22Rv1 (cell line): ENCODE measurements around the gene ZNF582.
A peak's percentile ranks its signal among the peaks of the same experiment; 100 is the strongest.

ENCODE experiments used
- H3K27ac ChIP-seq: fragments of 450-650 bp; 2 replicates; pipeline ENCODE4 v1.5.1; 2017
- ZFX ChIP-seq: fragments of 450-650 bp; IDR thresholded peaks from 2 replicates; pipeline ENCODE4 v1.6.1; 2017; ENCODE audit warnings: antibody characterized with exemption, borderline replicate concordance
- TF ChIP-seq, protein P1 (sequence below): fragments of 450-650 bp; IDR thresholded peaks from 2 replicates; pipeline ENCODE4 v1.5.1; 2017; ENCODE audit warnings: mild to moderate bottlenecking

Gene ZNF582

DNA sequence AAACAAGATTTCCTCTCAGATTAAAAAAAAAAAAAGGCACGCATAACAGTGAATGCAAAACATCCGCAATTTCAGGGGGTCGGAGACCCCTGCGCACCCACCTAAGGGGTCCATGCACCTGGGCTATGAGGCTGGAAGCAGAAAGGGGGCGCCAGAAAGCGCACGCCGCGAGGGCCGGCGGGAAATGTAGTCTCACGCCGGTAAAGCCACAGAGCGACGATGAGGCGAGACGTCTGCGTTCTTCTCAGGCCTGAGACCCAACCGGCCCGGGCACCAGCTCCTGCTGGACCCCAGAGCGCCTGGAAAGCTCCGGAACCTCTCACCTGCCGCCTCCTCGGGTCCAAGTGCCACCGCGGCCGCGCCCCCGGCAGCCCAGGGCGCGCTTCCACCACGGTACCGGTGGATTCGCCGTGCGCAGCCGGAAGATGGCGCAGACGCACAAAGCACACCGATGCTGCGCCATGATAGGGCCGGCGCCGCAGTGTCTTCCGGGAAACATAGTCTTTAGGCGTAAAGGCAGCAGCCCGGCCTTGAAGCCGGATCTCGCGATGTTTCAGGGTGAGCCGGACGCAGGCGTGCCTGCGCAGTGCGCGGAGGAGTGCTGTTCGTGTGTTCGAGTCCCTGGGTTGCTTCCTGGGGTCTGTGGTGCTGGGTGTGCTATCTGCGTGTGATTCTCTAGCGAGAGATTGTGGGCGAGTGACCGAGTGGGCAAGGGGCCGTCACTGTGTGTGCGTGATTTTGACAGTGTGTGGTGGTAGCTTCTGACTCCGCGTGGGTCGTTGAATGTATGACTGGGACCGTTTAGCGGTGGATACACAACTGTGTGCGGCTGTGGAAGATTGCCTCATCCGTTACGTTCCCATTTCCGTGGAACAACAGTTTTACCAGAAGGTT lies at the start of gene ZNF582:
Gene ZNF582, minus strand, starts transcription at position 416 of the 894 bp plus-strand sequence. CDS start 1,782 bp downstream, outside the sequence.
- TF ChIP-seq, protein P1, sequence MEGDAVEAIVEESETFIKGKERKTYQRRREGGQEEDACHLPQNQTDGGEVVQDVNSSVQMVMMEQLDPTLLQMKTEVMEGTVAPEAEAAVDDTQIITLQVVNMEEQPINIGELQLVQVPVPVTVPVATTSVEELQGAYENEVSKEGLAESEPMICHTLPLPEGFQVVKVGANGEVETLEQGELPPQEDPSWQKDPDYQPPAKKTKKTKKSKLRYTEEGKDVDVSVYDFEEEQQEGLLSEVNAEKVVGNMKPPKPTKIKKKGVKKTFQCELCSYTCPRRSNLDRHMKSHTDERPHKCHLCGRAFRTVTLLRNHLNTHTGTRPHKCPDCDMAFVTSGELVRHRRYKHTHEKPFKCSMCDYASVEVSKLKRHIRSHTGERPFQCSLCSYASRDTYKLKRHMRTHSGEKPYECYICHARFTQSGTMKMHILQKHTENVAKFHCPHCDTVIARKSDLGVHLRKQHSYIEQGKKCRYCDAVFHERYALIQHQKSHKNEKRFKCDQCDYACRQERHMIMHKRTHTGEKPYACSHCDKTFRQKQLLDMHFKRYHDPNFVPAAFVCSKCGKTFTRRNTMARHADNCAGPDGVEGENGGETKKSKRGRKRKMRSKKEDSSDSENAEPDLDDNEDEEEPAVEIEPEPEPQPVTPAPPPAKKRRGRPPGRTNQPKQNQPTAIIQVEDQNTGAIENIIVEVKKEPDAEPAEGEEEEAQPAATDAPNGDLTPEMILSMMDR = peak; percentile 95
- no peak for TF ChIP-seq ZFX

DNA sequence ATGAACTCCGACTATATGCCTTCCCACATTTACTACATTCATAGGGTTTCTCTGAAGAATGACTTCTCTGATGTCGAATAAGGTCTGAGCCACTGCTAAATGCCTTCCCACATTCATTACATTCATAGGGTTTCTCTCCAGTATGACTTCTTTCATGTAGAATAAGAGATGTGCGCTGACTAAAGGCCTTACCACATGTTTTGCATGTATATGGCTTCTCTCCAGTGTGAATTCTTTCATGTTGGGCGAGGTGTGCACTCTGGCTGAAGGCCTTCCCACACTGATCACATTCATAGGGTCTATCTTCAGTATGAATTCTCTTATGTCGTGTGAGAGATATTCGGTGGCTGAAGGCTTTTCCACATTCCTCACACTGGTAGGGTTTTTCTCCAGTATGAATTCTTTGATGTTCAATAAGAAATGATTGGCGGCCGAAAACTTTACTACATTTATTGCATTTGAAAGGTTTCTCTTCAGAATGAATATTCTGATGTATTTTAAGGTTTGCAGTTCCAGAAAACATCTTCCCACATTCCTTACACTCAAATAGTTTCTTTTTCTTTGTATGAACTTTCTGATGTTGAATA lies 48.0 kb upstream of the ZNF582 start:
- no peak overlapping the region for H3K27ac ChIP-seq
- TF ChIP-seq, protein P1 = no peak
- TF ChIP-seq ZFX = no peak

More for the DNA sequence above, at the start of gene ZNF582:
- H3K27ac ChIP-seq = peak within 1 kb of the TSS; percentile 74

DNA sequence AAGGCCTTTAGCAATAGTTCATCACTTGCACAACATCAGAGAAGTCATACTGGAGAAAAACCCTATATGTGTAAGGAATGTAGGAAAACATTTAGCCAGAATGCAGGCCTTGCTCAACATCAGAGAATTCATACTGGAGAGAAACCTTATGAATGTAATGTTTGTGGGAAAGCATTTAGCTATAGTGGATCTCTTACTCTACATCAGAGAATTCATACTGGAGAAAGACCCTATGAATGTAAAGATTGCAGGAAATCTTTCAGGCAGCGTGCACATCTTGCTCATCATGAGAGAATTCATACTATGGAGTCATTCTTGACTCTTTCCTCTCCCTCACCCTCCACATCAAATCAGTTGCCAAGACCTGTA lies 30.6 kb upstream of the ZNF582 start:
- no peak overlapping the region for H3K27ac ChIP-seq
- TF ChIP-seq ZFX = no peak
- TF ChIP-seq, protein P1 = no peak

DNA sequence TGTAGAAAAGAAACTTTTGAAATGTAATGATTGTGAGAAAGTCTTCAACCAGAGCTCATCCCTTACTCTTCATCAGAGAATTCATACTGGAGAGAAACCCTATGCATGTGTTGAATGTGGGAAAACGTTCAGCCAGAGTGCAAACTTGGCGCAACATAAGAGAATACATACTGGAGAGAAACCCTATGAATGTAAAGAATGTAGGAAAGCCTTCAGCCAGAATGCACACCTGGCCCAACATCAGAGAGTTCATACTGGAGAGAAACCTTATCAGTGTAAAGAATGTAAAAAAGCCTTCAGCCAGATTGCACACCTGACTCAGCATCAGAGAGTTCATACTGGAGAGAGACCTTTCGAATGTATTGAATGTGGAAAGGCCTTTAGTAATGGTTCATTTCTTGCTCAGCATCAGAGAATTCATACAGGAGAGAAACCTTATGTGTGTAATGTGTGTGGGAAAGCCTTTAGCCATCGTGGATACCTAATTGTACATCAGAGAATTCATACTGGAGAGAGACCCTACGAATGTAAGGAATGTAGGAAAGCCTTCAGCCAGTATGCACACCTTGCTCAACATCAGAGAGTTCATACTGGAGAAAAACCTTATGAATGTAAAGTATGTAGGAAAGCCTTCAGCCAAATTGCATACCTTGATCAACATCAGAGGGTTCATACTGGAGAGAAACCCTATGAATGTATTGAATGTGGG lies 30.1 kb upstream of the ZNF582 start:
- no peak overlapping the region for H3K27ac ChIP-seq
- TF ChIP-seq, protein P1 = no peak
- no peak for TF ChIP-seq ZFX

DNA sequence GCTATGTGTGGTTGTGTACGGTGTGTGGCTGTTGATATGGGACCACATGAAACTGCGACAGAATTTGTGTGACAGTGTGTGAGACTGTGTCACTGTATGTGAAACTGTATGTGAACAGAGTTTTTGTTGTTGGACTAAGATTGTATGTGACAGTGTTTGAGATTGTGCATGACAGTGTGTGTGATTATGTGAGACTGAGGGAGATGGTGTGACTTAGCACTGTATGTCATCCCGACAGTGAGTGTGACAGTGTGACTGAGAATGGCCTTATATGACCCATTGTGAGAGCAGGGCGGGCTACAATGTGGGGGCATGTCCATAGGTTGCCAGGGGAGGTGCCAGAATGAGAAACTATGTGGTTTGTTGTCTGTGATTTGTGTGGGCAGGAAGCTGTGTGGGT lies 11.7 kb upstream of the ZNF582 start:
- TF ChIP-seq, protein P1 = no peak
- no peak for TF ChIP-seq ZFX
- H3K27ac ChIP-seq = no peak overlapping the region

DNA sequence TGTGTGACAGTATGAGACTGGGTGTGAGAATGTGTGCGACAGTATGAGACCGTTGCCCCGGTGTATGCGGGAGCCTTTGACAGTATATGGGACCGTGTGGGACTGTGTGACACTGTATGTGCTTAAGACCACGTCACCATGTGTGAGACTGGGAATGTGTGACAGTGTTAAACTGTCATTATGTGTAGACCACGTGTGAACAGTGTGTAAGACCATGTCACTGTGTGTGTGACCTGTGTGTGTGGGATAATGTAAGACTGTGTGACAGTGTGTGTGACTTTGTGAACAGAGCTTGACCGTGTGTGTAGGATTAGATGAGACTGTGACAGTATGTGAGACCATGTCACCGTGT lies 11.3 kb upstream of the ZNF582 start:
- TF ChIP-seq, protein P1 = no peak
- no peak for TF ChIP-seq ZFX

More for the DNA sequence above, 11.3 kb upstream of the ZNF582 start:
- H3K27ac ChIP-seq = peak overlapping the region; percentile 80
